ENCODE results near the gene RSPRY1. TPM values are rescaled to one million over a fixed set of nuclear protein-coding genes. Genes with fewer than 3 reads are reported as not detected.
A peak's percentile ranks its signal among the peaks of the same experiment; 100 is the strongest.
"Not testable (repeated sequence)": the region's sequence is repeated elsewhere in the genome, so short reads cannot be mapped to it uniquely, and the experiment has no call there.

The RSPRY1 gene
- total RNA-seq, 2 experiments from 2014 or later, result 32.2 to 34.2 TPM

- Mint-ChIP-seq H3K36me3 (ENCODE audit: low read depth) (no peaks in the 10 kb centered on the region), H3K4me3 (no peak overlapping the region), H3K9me3 (no peaks in the 10 kb centered on the region), H3K27me3 (no peaks in the 10 kb centered on the region), H3K4me1 (peaks cover 11% of the 10 kb centered on the region), H3K27ac (no peak overlapping the region)
- no peak for DNase-seq
- POLR2A ChIA-PET, result no interaction called here
- CTCF ChIA-PET, result interaction anchor here (1.6 kb wide), 1 partner anchor 293 kb away, joined by 3 read pairs; no protein-coding TSS in a partner anchor
Measured at GRCh38 chr16:57258226-57258909, 72.2 kb downstream of the RSPRY1 start.

- no peak overlapping the region for H3K4me3 Mint-ChIP-seq
- no peaks in the 10 kb centered on the region for H3K27me3 Mint-ChIP-seq
- no peaks in the 10 kb centered on the region for H3K9me3 Mint-ChIP-seq
- H3K4me1 Mint-ChIP-seq, result peaks cover 11% of the 10 kb centered on the region
- no peaks in the 10 kb centered on the region for H3K36me3 Mint-ChIP-seq (ENCODE audit: low read depth)
- no peak for DNase-seq
- H3K27ac Mint-ChIP-seq, result no peak overlapping the region
- ChIA-PET POLR2A (no interaction called here), CTCF (interaction anchor here (1.6 kb wide), 1 partner anchor 294 kb away, joined by 3 read pairs; no protein-coding TSS in a partner anchor)
Measured at GRCh38 chr16:57258910-57259475, 72.9 kb downstream of the RSPRY1 start.

- H3K27me3 Mint-ChIP-seq, result no peaks in the 10 kb centered on the region
- no peaks in the 10 kb centered on the region for H3K36me3 Mint-ChIP-seq (ENCODE audit: low read depth)
- no peak for DNase-seq
- peaks cover 14% of the 10 kb centered on the region for H3K4me1 Mint-ChIP-seq
- CTCF ChIA-PET, result no interaction called here
- no peaks in the 10 kb centered on the region for H3K9me3 Mint-ChIP-seq
- no peak overlapping the region for H3K4me3 Mint-ChIP-seq
- peak overlapping the region; percentile 78 for H3K27ac Mint-ChIP-seq
- POLR2A ChIA-PET, result no interaction called here
Measured at GRCh38 chr16:57260294-57260929, 74.3 kb downstream of the RSPRY1 start.

- Mint-ChIP-seq H3K4me1 (peaks cover 27% of the 10 kb centered on the region), H3K27ac (no peak overlapping the region), H3K9me3 (no peaks in the 10 kb centered on the region), H3K4me3 (no peak overlapping the region), H3K36me3 (ENCODE audit: low read depth) (no peaks in the 10 kb centered on the region), H3K27me3 (no peaks in the 10 kb centered on the region)
- CTCF ChIA-PET, result interaction anchor here (1.0 to 1.3 kb wide), 2 partner anchors 10 to 31 kb away, joined by 3 to 6 read pairs; no protein-coding TSS in a partner anchor
- POLR2A ChIA-PET, result no interaction called here
- DNase-seq, result no peak
Measured at GRCh38 chr16:57261806-57262205, 75.7 kb downstream of the RSPRY1 start.

GRCh38 chr16:57262841-57263540 lies 76.9 kb downstream of the RSPRY1 start:
- CTCF ChIA-PET, result interaction anchor here (1.0 to 1.5 kb wide), 3 partner anchors 9 to 32 kb away, joined by 3 to 6 read pairs (median 6); no protein-coding TSS in a partner anchor
- Mint-ChIP-seq H3K4me1 (peaks cover 39% of the 10 kb centered on the region), H3K36me3 (ENCODE audit: low read depth) (no peaks in the 10 kb centered on the region), H3K27me3 (no peaks in the 10 kb centered on the region), H3K9me3 (no peaks in the 10 kb centered on the region), H3K27ac (peak overlapping the region; percentile 62), H3K4me3 (no peak overlapping the region)
- no peak for DNase-seq
- POLR2A ChIA-PET, result interaction anchor here (0.5 kb wide), 1 partner anchor 157 kb away, joined by 11 read pairs; no protein-coding TSS in a partner anchor

GRCh38 chr16:57263541-57264351 lies 77.6 kb downstream of the RSPRY1 start:
- CTCF ChIA-PET, result interaction anchor here (1.5 to 1.8 kb wide), 2 partner anchors 9 to 17 kb away, joined by 6 read pairs; no protein-coding TSS in a partner anchor
- Mint-ChIP-seq H3K27ac (no peak overlapping the region), H3K9me3 (no peaks in the 10 kb centered on the region), H3K27me3 (no peaks in the 10 kb centered on the region), H3K4me3 (no peak overlapping the region), H3K36me3 (ENCODE audit: low read depth) (no peaks in the 10 kb centered on the region), H3K4me1 (peaks cover 46% of the 10 kb centered on the region)
- POLR2A ChIA-PET, result interaction anchor here (0.5 kb wide), 1 partner anchor 156 kb away, joined by 11 read pairs; no protein-coding TSS in a partner anchor
- no peak for DNase-seq

- Mint-ChIP-seq H3K27me3 (no peaks in the 10 kb centered on the region), H3K36me3 (ENCODE audit: low read depth) (no peaks in the 10 kb centered on the region), H3K27ac (no peak overlapping the region), H3K4me3 (no peak overlapping the region), H3K9me3 (no peaks in the 10 kb centered on the region), H3K4me1 (peaks cover 47% of the 10 kb centered on the region)
- ChIA-PET CTCF (interaction anchor here (1.5 to 1.8 kb wide), 2 partner anchors 10 to 17 kb away, joined by 6 read pairs; no protein-coding TSS in a partner anchor), POLR2A (no interaction called here)
- no peak for DNase-seq
Measured at GRCh38 chr16:57264381-57264780, 78.3 kb downstream of the RSPRY1 start.

- no peaks in the 10 kb centered on the region for H3K27me3 Mint-ChIP-seq
- H3K4me3 Mint-ChIP-seq, result no peak overlapping the region
- DNase-seq, result no peak
- H3K4me1 Mint-ChIP-seq, result peaks cover 44% of the 10 kb centered on the region
- no peaks in the 10 kb centered on the region for H3K36me3 Mint-ChIP-seq (ENCODE audit: low read depth)
- no peaks in the 10 kb centered on the region for H3K9me3 Mint-ChIP-seq
- ChIA-PET CTCF (interaction anchor here (0.6 to 1.8 kb wide), 2 partner anchors 10 to 258 kb away, joined by 4 to 6 read pairs; no protein-coding TSS in a partner anchor), POLR2A (no interaction called here)
- H3K27ac Mint-ChIP-seq, result peak overlapping the region; percentile 81
Measured at GRCh38 chr16:57264950-57265371, 78.8 kb downstream of the RSPRY1 start.

- no peak for DNase-seq
- Mint-ChIP-seq H3K4me1 (peaks cover 36% of the 10 kb centered on the region), H3K9me3 (no peaks in the 10 kb centered on the region), H3K36me3 (ENCODE audit: low read depth) (no peaks in the 10 kb centered on the region), H3K4me3 (no peak overlapping the region), H3K27me3 (no peaks in the 10 kb centered on the region), H3K27ac (peak overlapping the region; percentile 84)
- POLR2A ChIA-PET, result no interaction called here
- CTCF ChIA-PET, result interaction anchor here (0.6 kb wide), 2 partner anchors 19 to 1222 kb away, joined by 4 read pairs; no protein-coding TSS in a partner anchor
Measured at GRCh38 chr16:57265850-57266530, 79.9 kb downstream of the RSPRY1 start.

GRCh38 chr16:57266531-57267260 lies 80.6 kb downstream of the RSPRY1 start:
- H3K36me3 Mint-ChIP-seq (ENCODE audit: low read depth), result no peaks in the 10 kb centered on the region
- ChIA-PET CTCF (interaction anchor here (0.6 to 1.0 kb wide), 2 partner anchors 11 to 14 kb away, joined by 3 to 5 read pairs; no protein-coding TSS in a partner anchor), POLR2A (interaction anchor here (0.6 kb wide), 1 partner anchor 216 kb away, joined by 3 read pairs; no protein-coding TSS in a partner anchor)

GRCh38 chr16:57267343-57267742 lies 81.2 kb downstream of the RSPRY1 start:
- H3K27me3 Mint-ChIP-seq; H3K36me3 Mint-ChIP-seq (ENCODE audit: low read depth); H3K4me3 Mint-ChIP-seq; POLR2A ChIA-PET; DNase-seq; H3K9me3 Mint-ChIP-seq: not testable (repeated sequence)
- H3K27ac Mint-ChIP-seq, result peak overlapping the region; percentile 84
- peaks cover 36% of the 10 kb centered on the region for H3K4me1 Mint-ChIP-seq
- CTCF ChIA-PET, result interaction anchor here (0.6 to 1.0 kb wide), 2 partner anchors 10 to 14 kb away, joined by 3 to 5 read pairs; no protein-coding TSS in a partner anchor

More at GRCh38 chr16:57266531-57267260, 80.6 kb downstream of the RSPRY1 start:
- Mint-ChIP-seq H3K4me1 (peaks cover 36% of the 10 kb centered on the region), H3K9me3 (no peaks in the 10 kb centered on the region), H3K4me3 (peak overlapping the region; percentile 11), H3K27me3 (no peaks in the 10 kb centered on the region), H3K27ac (peak overlapping the region; percentile 84)
- peak; percentile 64 for DNase-seq
